ENCODE measurements around the gene CEL. TPM values are rescaled to one million over a fixed set of nuclear protein-coding genes. Genes with fewer than 3 reads are reported as not detected.

CEL gene
- total RNA-seq, 6 experiments from 2014 or later, result 0.19 to 0.35 (median 0.26) TPM; not detected in 2

GRCh38 chr9:133104718-133105460 is 43.1 kb downstream of the CEL start:
- DNase-seq (peak in 2 of 3 donors; percentile 12 to 49), ATAC-seq (no peak)
- no peak overlapping the region for H3K27ac ChIP-seq
- no peaks in the 10 kb centered on the region for H3K4me1 ChIP-seq
- WGBS (ENCODE audit: insufficient coverage, low coverage, low lambda C conversion rate, missing lambda C conversion rate), result 96% methylated on average over 5 of the region's 15 CpGs
- no peak overlapping the region for H3K4me3 ChIP-seq
- intact Hi-C loops (cut with DNase I), result loop anchor here (5.0 kb wide), 1 partner anchor 37 kb away; no protein-coding TSS in a partner anchor
- no peaks in the 10 kb centered on the region for H3K27me3 ChIP-seq
- TF ChIP-seq, protein P1, sequence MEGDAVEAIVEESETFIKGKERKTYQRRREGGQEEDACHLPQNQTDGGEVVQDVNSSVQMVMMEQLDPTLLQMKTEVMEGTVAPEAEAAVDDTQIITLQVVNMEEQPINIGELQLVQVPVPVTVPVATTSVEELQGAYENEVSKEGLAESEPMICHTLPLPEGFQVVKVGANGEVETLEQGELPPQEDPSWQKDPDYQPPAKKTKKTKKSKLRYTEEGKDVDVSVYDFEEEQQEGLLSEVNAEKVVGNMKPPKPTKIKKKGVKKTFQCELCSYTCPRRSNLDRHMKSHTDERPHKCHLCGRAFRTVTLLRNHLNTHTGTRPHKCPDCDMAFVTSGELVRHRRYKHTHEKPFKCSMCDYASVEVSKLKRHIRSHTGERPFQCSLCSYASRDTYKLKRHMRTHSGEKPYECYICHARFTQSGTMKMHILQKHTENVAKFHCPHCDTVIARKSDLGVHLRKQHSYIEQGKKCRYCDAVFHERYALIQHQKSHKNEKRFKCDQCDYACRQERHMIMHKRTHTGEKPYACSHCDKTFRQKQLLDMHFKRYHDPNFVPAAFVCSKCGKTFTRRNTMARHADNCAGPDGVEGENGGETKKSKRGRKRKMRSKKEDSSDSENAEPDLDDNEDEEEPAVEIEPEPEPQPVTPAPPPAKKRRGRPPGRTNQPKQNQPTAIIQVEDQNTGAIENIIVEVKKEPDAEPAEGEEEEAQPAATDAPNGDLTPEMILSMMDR (IDR thresholded peaks at IDR 0.05), result no peak
- no peak for TF ChIP-seq POLR2A (IDR thresholded peaks at IDR 0.05)
- H3K36me3 ChIP-seq, result peaks cover 6 to 31% (median 22%) of the 10 kb centered on the region in 4 donors
- no peaks in the 10 kb centered on the region for H3K9me3 ChIP-seq

DNA sequence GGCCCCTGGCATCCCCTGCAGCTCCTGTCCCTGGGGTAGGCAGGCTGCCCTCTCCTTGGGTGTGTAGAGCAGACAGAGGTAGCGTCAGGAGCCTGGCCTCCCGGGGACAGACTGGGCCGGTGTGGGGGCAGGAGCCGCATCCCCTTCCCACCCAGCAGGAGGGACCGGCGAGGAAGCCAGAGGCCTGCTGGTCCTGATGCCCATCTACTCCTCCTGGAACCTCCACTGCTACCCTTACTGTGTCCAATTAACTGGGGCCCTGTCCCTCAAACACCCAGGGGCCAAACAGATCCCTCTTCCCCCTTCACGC is 43.6 kb downstream of the CEL start:
- peak; percentile 18 to 51 (median 43) for DNase-seq
- no peaks in the 10 kb centered on the region for H3K27me3 ChIP-seq
- intact Hi-C loops (cut with DNase I), result no loop called here
- H3K36me3 ChIP-seq, result peaks cover 3 to 28% (median 20%) of the 10 kb centered on the region in 4 donors
- TF ChIP-seq, protein P1 (IDR thresholded peaks at IDR 0.05), result no peak
- no peak for ATAC-seq
- H3K9me3 ChIP-seq, result no peaks in the 10 kb centered on the region
- no peak overlapping the region for H3K27ac ChIP-seq
- no peak overlapping the region for H3K4me3 ChIP-seq
- no CpG with 5 or more reads among the region's 7 CpGs for WGBS (ENCODE audit: insufficient coverage, low coverage, low lambda C conversion rate, missing lambda C conversion rate)
- no peaks in the 10 kb centered on the region for H3K4me1 ChIP-seq

- WGBS (ENCODE audit: insufficient coverage, low coverage, low lambda C conversion rate, missing lambda C conversion rate), result 98% methylated on average over 4 of the region's 17 CpGs
- ATAC-seq (no peak), DNase-seq (peak in 2 of 3 donors; percentile 19 to 47)
- no peaks in the 10 kb centered on the region for H3K4me1 ChIP-seq
- intact Hi-C loops (cut with DNase I), result no loop called here
- no peak overlapping the region for H3K27ac ChIP-seq
- H3K36me3 ChIP-seq, result peaks cover 2 to 19% (median 14%) of the 10 kb centered on the region in 4 donors
- H3K9me3 ChIP-seq, result no peaks in the 10 kb centered on the region
- TF ChIP-seq, protein P1 (IDR thresholded peaks at IDR 0.05), result no peak
- no peak overlapping the region for H3K4me3 ChIP-seq
- no peaks in the 10 kb centered on the region for H3K27me3 ChIP-seq
Observed at GRCh38 chr9:133106511-133107244, 44.9 kb downstream of the CEL start.

DNA sequence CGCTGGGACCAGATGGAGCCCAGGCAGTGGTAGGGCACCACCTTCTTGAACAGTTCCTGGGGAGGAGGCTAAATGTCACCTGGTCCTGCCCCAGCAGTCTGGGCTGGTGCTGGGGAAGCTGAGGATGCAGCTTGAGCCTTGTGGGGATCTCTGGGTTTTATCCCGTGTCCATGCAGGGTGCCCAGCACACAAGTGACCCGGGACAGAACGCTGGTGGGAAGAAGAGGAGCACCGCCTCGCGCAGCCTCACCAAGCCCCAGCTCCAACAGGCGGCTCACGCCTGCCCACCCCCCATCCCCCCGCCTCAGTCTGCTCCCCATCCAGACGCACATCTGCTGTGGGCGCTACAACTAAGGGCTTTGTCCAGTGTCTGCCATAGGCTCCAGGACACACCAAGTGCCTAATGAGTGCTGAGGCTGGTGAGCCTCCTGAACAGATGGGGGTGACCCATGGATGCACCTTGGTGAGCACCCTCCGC is 45.5 kb downstream of the CEL start:
- ATAC-seq, result no peak
- H3K27me3 ChIP-seq, result no peaks in the 10 kb centered on the region
- DNase-seq, result peak; percentile 15 to 37 (median 29)
- H3K36me3 ChIP-seq, result peaks cover 2 to 19% (median 9%) of the 10 kb centered on the region in 4 donors
- peaks cover 0 to under 1% (median 0%) of the 10 kb centered on the region in 4 donors for H3K4me1 ChIP-seq
- H3K9me3 ChIP-seq, result no peaks in the 10 kb centered on the region
- H3K4me3 ChIP-seq, result no peak overlapping the region
- WGBS (ENCODE audit: insufficient coverage, low coverage, low lambda C conversion rate, missing lambda C conversion rate), result 100% methylated on average over 1 of the region's 13 CpGs
- TF ChIP-seq POLR2A (IDR thresholded peaks at IDR 0.05), result no peak
- TF ChIP-seq, protein P1 (IDR thresholded peaks at IDR 0.05), result no peak
- intact Hi-C loops (cut with DNase I), result no loop called here
- H3K27ac ChIP-seq, result no peak overlapping the region
